Measurements from ENCODE around the gene PLEKHS1.

PLEKHS1 gene

DNA sequence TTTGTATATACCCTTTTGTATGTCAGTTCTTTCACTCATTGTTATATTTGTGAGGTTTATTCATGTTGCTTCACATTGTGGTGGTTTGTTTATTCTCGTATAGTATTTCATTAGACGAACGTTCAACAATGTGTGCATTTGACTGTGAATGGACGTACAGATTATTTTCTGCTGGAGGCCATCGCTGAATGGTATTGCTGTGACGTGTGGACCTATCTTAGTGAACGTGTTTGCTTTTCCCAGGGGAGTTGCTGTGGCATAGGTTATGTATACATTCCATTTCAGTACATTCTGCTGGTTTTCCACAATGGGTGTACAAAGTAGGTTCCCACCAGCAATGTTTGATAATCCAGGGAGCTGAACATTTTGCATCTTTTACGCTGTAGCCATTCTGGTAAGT, 31.1 kb upstream of the PLEKHS1 start:
- TF ChIP-seq, protein P1, sequence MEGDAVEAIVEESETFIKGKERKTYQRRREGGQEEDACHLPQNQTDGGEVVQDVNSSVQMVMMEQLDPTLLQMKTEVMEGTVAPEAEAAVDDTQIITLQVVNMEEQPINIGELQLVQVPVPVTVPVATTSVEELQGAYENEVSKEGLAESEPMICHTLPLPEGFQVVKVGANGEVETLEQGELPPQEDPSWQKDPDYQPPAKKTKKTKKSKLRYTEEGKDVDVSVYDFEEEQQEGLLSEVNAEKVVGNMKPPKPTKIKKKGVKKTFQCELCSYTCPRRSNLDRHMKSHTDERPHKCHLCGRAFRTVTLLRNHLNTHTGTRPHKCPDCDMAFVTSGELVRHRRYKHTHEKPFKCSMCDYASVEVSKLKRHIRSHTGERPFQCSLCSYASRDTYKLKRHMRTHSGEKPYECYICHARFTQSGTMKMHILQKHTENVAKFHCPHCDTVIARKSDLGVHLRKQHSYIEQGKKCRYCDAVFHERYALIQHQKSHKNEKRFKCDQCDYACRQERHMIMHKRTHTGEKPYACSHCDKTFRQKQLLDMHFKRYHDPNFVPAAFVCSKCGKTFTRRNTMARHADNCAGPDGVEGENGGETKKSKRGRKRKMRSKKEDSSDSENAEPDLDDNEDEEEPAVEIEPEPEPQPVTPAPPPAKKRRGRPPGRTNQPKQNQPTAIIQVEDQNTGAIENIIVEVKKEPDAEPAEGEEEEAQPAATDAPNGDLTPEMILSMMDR (IDR thresholded peaks at IDR 0.05; ENCODE audit: low read depth, low read length, missing control alignments): no peak
- H3K4me3 ChIP-seq (replicated peaks; ENCODE audit: low read depth, low read length): no peak overlapping the region
- no peak for DNase-seq (ENCODE audit: extremely low read depth, low read depth)

GRCh38 chr10:113732160-113732881, 19.2 kb upstream of the PLEKHS1 start:
- TF ChIP-seq, protein P1 (IDR thresholded peaks at IDR 0.05; ENCODE audit: low read depth, low read length, missing control alignments): no peak
- H3K4me3 ChIP-seq (replicated peaks; ENCODE audit: low read depth, low read length): no peak overlapping the region
- no peak for DNase-seq (ENCODE audit: extremely low read depth, low read depth)

- no peak overlapping the region for H3K4me3 ChIP-seq (replicated peaks; ENCODE audit: low read depth, low read length)
- no peak for DNase-seq (ENCODE audit: extremely low read depth, low read depth)
- TF ChIP-seq, protein P1 (IDR thresholded peaks at IDR 0.05; ENCODE audit: low read depth, low read length, missing control alignments): no peak
Observed at GRCh38 chr10:113732966-113733365, 18.5 kb upstream of the PLEKHS1 start.

- TF ChIP-seq, protein P1 (IDR thresholded peaks at IDR 0.05; ENCODE audit: low read depth, low read length, missing control alignments): no peak
- DNase-seq (ENCODE audit: extremely low read depth, low read depth): no peak
- H3K4me3 ChIP-seq (replicated peaks; ENCODE audit: low read depth, low read length): no peak overlapping the region
Observed at GRCh38 chr10:113733635-113734034, 17.8 kb upstream of the PLEKHS1 start.

GRCh38 chr10:113735913-113736312, 15.6 kb upstream of the PLEKHS1 start:
- TF ChIP-seq, protein P1 (IDR thresholded peaks at IDR 0.05; ENCODE audit: low read depth, low read length, missing control alignments): no peak

DNA sequence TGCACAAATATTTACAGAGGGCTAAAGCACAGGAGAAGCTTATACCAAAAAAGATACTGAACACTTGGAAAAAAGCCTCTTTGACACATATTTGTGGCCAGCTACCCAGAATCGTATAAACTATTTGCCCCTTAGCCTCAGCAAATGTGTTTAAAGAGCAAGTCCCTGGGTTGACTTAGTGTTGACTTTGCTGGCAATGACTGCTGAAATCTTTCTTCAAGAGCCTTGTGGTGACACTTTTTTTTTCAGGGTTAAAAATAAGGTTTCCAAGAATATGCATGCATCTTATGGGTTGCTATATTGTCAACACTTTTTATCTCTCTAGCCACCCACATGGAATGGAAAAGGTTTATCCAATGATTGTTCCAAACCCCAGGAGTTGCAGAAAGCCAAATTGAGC, 14.9 kb upstream of the PLEKHS1 start:
- TF ChIP-seq, protein P1 (IDR thresholded peaks at IDR 0.05; ENCODE audit: low read depth, low read length, missing control alignments): no peak
- no peak for DNase-seq (ENCODE audit: extremely low read depth, low read depth)
- H3K4me3 ChIP-seq (replicated peaks; ENCODE audit: low read depth, low read length): no peak overlapping the region

More at GRCh38 chr10:113735913-113736312, 15.6 kb upstream of the PLEKHS1 start:
- H3K4me3 ChIP-seq (replicated peaks; ENCODE audit: low read depth, low read length): no peak overlapping the region
- no peak for DNase-seq (ENCODE audit: extremely low read depth, low read depth)

- no peak for DNase-seq (ENCODE audit: extremely low read depth, low read depth)
- TF ChIP-seq, protein P1 (IDR thresholded peaks at IDR 0.05; ENCODE audit: low read depth, low read length, missing control alignments): no peak
- no peak overlapping the region for H3K4me3 ChIP-seq (replicated peaks; ENCODE audit: low read depth, low read length)
Observed at GRCh38 chr10:113739031-113739430, 12.5 kb upstream of the PLEKHS1 start.

Data from HFF-Myc (cell line).